Cardiac muscle cell (in vitro differentiated cells and primary cell): ENCODE data around the gene PELI1. TPM values are rescaled to one million over a fixed set of nuclear protein-coding genes. Genes with fewer than 3 reads are reported as not detected.

Source experiments
- DNase-seq, 2 donors: peaks; one replicate each; pipeline versions ENCODE4 v3.0.0 to v3.0.0-alpha.2; 2010 to 2017; ENCODE audit warnings: low read depth in 1 of 2, low spot score in 1 of 2
- H3K27ac ChIP-seq: fragments of 200-600 bp; sonication (generic); 2 replicates; pipeline ENCODE4 v1.5.1; 2016
- H3K27me3 ChIP-seq: fragments of 200-600 bp; sonication (generic); 2 replicates; pipeline ENCODE4 v1.6.0; 2016; ENCODE audit warnings: control low read depth
- H3K36me3 ChIP-seq: fragments of 200-600 bp; sonication (generic); 2 replicates; pipeline ENCODE4 v1.5.1; 2016; ENCODE audit warnings: control low read depth
- H3K4me1 ChIP-seq: fragments of 200-600 bp; sonication (generic); 2 replicates; pipeline ENCODE4 v1.8.1; 2017; ENCODE audit warnings: low read depth, mild to moderate bottlenecking, mixed run types
- H3K4me3 ChIP-seq: fragments of 200-600 bp; sonication (generic); 2 replicates; pipeline ENCODE4 v1.5.1; 2016; ENCODE audit warnings: mild to moderate bottlenecking
- H3K9me3 ChIP-seq: fragments of 200-600 bp; sonication (generic); 2 replicates; pipeline ENCODE4 v1.5.1; 2017; ENCODE audit warnings: low read depth, mild to moderate bottlenecking, control low read depth
- CTCF ChIP-seq: IDR thresholded peaks from 2 replicates; pipeline ENCODE4 v1.5.1; 2012; ENCODE audit warnings: low read depth, mild to moderate bottlenecking, low read length
- polyA plus RNA-seq: library from polyadenylated mRNA; unstranded; fragments of >200 nt; fragmentation: Nextera tagmentation; extraction: Ambion mirVana; gene quantifications from 2 replicates; pipeline ENCODE4 v1.2.1, GENCODE V29; 2016
- total RNA-seq: library from RNA; depleted of rRNA; stranded (reverse); fragments of >200 nt; gene quantifications from 2 replicates; pipeline ENCODE4 v1.2.3, GENCODE V29; 2016

The PELI1 gene
- total and polyA plus RNA-seq, 2 experiments from 2014 or later, result 9.6 to 12.6 TPM

GRCh38 chr2:64173156-64174135 is 29.2 kb upstream of the PELI1 start:
- no peaks in the 10 kb centered on the region for H3K36me3 ChIP-seq
- H3K4me3 ChIP-seq, result no peak overlapping the region
- H3K27me3 ChIP-seq, result no peaks in the 10 kb centered on the region
- DNase-seq, result no peak
- no peaks in the 10 kb centered on the region for H3K4me1 ChIP-seq
- no peak for TF ChIP-seq CTCF
- H3K27ac ChIP-seq, result no peak overlapping the region
- no peaks in the 10 kb centered on the region for H3K9me3 ChIP-seq

GRCh38 chr2:64168756-64169155 is 24.5 kb upstream of the PELI1 start:
- no peak overlapping the region for H3K27ac ChIP-seq
- no peaks in the 10 kb centered on the region for H3K9me3 ChIP-seq
- no peak for DNase-seq
- TF ChIP-seq CTCF, result no peak
- H3K27me3 ChIP-seq, result no peaks in the 10 kb centered on the region
- no peaks in the 10 kb centered on the region for H3K4me1 ChIP-seq
- H3K36me3 ChIP-seq, result no peaks in the 10 kb centered on the region
- H3K4me3 ChIP-seq, result no peak overlapping the region

- no peaks in the 10 kb centered on the region for H3K9me3 ChIP-seq
- H3K27ac ChIP-seq, result no peak overlapping the region
- no peak for DNase-seq
- TF ChIP-seq CTCF, result no peak
- H3K4me3 ChIP-seq, result no peak overlapping the region
- no peaks in the 10 kb centered on the region for H3K4me1 ChIP-seq
- no peaks in the 10 kb centered on the region for H3K27me3 ChIP-seq
- no peaks in the 10 kb centered on the region for H3K36me3 ChIP-seq
These were observed 24.0 kb upstream of the PELI1 start for GRCh38 chr2:64168201-64168600.

GRCh38 chr2:64166637-64167420 is 22.6 kb upstream of the PELI1 start:
- no peak for DNase-seq
- Histone ChIP-seq H3K4me1 (no peaks in the 10 kb centered on the region), H3K4me3 (no peak overlapping the region), H3K27me3 (no peaks in the 10 kb centered on the region), H3K9me3 (no peaks in the 10 kb centered on the region), H3K27ac (no peak overlapping the region), H3K36me3 (no peaks in the 10 kb centered on the region)
- TF ChIP-seq CTCF, result no peak

GRCh38 chr2:64166212-64166611 is 22.0 kb upstream of the PELI1 start:
- DNase-seq, result no peak
- Histone ChIP-seq H3K36me3 (no peaks in the 10 kb centered on the region), H3K4me1 (no peaks in the 10 kb centered on the region), H3K27me3 (no peaks in the 10 kb centered on the region), H3K27ac (no peak overlapping the region), H3K4me3 (no peak overlapping the region), H3K9me3 (no peaks in the 10 kb centered on the region)
- TF ChIP-seq CTCF, result no peak
